ENCODE data around the gene UBR2. TPM values are rescaled to one million over a fixed set of nuclear protein-coding genes. Genes with fewer than 3 reads are reported as not detected.
"Not testable (repeated sequence)": the region's sequence is repeated elsewhere in the genome, so short reads cannot be mapped to it uniquely, and the experiment has no call there.

Gene UBR2
- total RNA-seq, 1 donor from 2014 or later, result 17.8 TPM

DNA sequence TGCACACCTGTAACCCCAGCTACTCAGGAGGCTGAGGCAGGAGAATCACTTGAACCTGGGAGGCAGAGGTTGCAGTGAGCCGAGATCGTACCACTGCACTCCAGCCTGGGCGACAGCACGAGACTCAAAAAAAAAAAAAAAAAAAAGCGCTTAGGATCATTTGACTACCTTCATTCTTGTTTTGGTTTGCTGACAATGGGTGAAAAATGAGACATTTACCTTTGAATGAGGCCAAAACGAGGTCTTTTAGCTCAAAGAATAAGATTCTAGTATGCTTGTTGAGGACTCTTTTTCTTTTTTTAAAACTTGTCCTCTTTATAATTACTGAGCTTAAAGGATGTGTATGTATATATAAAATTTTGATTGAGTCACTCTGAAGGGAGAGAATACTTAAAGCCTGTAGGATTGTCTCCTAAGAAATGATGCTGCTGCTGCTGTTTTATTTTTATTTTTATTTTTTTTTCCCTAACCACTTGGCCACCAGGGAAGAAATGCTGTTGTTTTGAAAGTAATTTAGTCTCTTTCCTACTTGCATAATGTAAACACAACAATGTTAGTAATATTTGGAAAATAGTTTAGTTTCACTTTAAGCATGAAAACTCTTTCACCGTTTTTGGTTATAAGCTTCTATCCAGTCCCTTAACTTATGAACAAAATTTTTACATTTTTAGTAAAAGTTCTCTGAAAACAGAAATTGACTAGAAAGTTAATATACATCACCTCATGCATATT, 7.9 kb downstream of the UBR2 start:
- Histone ChIP-seq H3K27ac (no peak overlapping the region), H3K27me3 (no peaks in the 10 kb centered on the region), H3K4me1 (peaks cover 0 to 10% of the 10 kb centered on the region in 2 donors), H3K36me3 (peaks cover 4 to 12% of the 10 kb centered on the region in 2 donors), H3K4me3 (no peak overlapping the region), H3K9me3 (no peaks in the 10 kb centered on the region)
- intact Hi-C loops (cut with DNase I), result no loop called here
- no peak for DNase-seq (ENCODE audit: low spot score in 2 of 2)
- TF ChIP-seq CTCF (IDR thresholded peaks at IDR 0.05), result no peak

GRCh38 chr6:42572523-42572922, 8.7 kb downstream of the UBR2 start:
- H3K27ac ChIP-seq, result no peak overlapping the region
- H3K36me3 ChIP-seq, result peaks cover 4 to 12% of the 10 kb centered on the region in 2 donors
- TF ChIP-seq CTCF (IDR thresholded peaks at IDR 0.05), result no peak
- H3K4me1 ChIP-seq, result peaks cover 0 to 14% of the 10 kb centered on the region in 2 donors
- no peaks in the 10 kb centered on the region for H3K27me3 ChIP-seq
- no peak for DNase-seq (ENCODE audit: low spot score in 2 of 2)
- H3K4me3 ChIP-seq, result no peak overlapping the region
- intact Hi-C loops (cut with DNase I), result no loop called here
- no peaks in the 10 kb centered on the region for H3K9me3 ChIP-seq

- H3K4me1 ChIP-seq, result peaks cover 0 to 10% of the 10 kb centered on the region in 2 donors
Measured at GRCh38 chr6:42576538-42576937, 12.7 kb downstream of the UBR2 start.

GRCh38 chr6:42598300-42598699, 34.5 kb downstream of the UBR2 start:
- intact Hi-C loops (cut with DNase I), result no loop called here
- no peaks in the 10 kb centered on the region for H3K9me3 ChIP-seq
- H3K36me3 ChIP-seq, result peaks cover 10 to 26% of the 10 kb centered on the region in 2 donors
- DNase-seq (ENCODE audit: low spot score in 2 of 2), result no peak
- no peak overlapping the region for H3K27ac ChIP-seq
- H3K4me1 ChIP-seq, result no peaks in the 10 kb centered on the region
- H3K4me3 ChIP-seq, result no peak overlapping the region
- TF ChIP-seq CTCF (IDR thresholded peaks at IDR 0.05), result no peak
- H3K27me3 ChIP-seq, result no peaks in the 10 kb centered on the region

More at GRCh38 chr6:42576538-42576937, 12.7 kb downstream of the UBR2 start:
- H3K9me3 ChIP-seq; H3K4me3 ChIP-seq; intact Hi-C loops (cut with DNase I); H3K27me3 ChIP-seq; H3K27ac ChIP-seq; DNase-seq (ENCODE audit: low spot score in 2 of 2): not testable (repeated sequence)
- peaks cover 7 to 22% of the 10 kb centered on the region in 2 donors for H3K36me3 ChIP-seq

GRCh38 chr6:42599558-42599957, 35.7 kb downstream of the UBR2 start:
- no peaks in the 10 kb centered on the region for H3K4me1 ChIP-seq
- H3K36me3 ChIP-seq, result peaks cover 10 to 21% of the 10 kb centered on the region in 2 donors
- no peak overlapping the region for H3K4me3 ChIP-seq
- no peaks in the 10 kb centered on the region for H3K9me3 ChIP-seq
- TF ChIP-seq CTCF (IDR thresholded peaks at IDR 0.05), result no peak
- no peaks in the 10 kb centered on the region for H3K27me3 ChIP-seq
- no peak for DNase-seq (ENCODE audit: low spot score in 2 of 2)
- H3K27ac ChIP-seq, result no peak overlapping the region
- intact Hi-C loops (cut with DNase I), result no loop called here

DNA sequence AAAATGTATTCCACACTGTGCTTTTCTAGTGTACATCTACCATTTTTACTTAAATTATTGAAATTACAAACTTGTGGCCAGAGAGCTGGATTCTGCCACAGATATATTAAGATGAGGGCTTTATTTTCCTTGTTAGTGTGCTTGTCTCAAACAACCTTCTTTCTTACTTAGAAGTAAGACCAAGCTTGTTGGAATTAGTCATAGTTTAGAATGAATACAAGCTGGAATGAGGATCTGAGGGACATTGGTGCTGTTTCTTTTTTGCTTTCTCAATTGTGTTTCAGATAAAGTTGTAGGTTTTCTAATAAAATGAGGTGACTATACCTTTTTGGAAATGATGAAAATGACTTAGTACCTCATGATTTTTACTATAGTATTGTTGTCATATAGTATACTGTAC, 40.3 kb downstream of the UBR2 start:
- H3K27ac ChIP-seq, result no peak overlapping the region
- peaks cover 7 to 39% of the 10 kb centered on the region in 2 donors for H3K36me3 ChIP-seq
- no peaks in the 10 kb centered on the region for H3K9me3 ChIP-seq
- H3K4me3 ChIP-seq, result no peak overlapping the region
- H3K4me1 ChIP-seq, result no peaks in the 10 kb centered on the region
- no peak for DNase-seq (ENCODE audit: low spot score in 2 of 2)
- no peak for TF ChIP-seq CTCF (IDR thresholded peaks at IDR 0.05)
- no peaks in the 10 kb centered on the region for H3K27me3 ChIP-seq
- intact Hi-C loops (cut with DNase I), result no loop called here

GRCh38 chr6:42604699-42605098, 40.9 kb downstream of the UBR2 start:
- H3K27ac ChIP-seq; H3K4me1 ChIP-seq; H3K4me3 ChIP-seq; H3K9me3 ChIP-seq; H3K27me3 ChIP-seq; intact Hi-C loops (cut with DNase I); DNase-seq (ENCODE audit: low spot score in 2 of 2): not testable (repeated sequence)
- peaks cover 13 to 41% of the 10 kb centered on the region in 2 donors for H3K36me3 ChIP-seq

Measured in ascending aorta (tissue), 2 donors.